H1 (cell line): ENCODE measurements around the gene TAF6. TPM values are rescaled to one million over a fixed set of nuclear protein-coding genes. Genes with fewer than 3 reads are reported as not detected.

Experiments used
- ATF2 ChIP-seq: IDR thresholded peaks from 2 replicates; pipeline ENCODE4 v1.6.1; 2012; ENCODE audit warnings: low read length, inconsistent platforms
- ATF3 ChIP-seq: IDR thresholded peaks from 2 replicates; pipeline ENCODE4 v1.6.1; 2011; ENCODE audit warnings: low read depth, mild to moderate bottlenecking, low read length; ENCODE audit not compliant: insufficient read depth
- EGR1 ChIP-seq: IDR thresholded peaks from 2 replicates; pipeline ENCODE4 v1.6.1; 2011; ENCODE audit warnings: low read depth, low read length, borderline replicate concordance
- EZH2 ChIP-seq: fragments of 200-600 bp; sonication (generic); IDR thresholded peaks from 2 replicates; pipeline ENCODE4 v1.7.1; 2012; ENCODE audit warnings: low read depth, mild to moderate bottlenecking, moderate library complexity, low read length, inconsistent platforms; ENCODE audit not compliant: severe bottlenecking
- SP4 ChIP-seq: IDR thresholded peaks from 2 replicates; pipeline ENCODE4 v1.6.1; 2012; ENCODE audit warnings: low read length, inconsistent platforms
- SUZ12 ChIP-seq: fragments of 200-600 bp; sonication (generic); IDR thresholded peaks from 2 replicates; pipeline ENCODE4 v1.6.1; 2012; ENCODE audit warnings: mild to moderate bottlenecking, inconsistent platforms, low read length, moderate library complexity, mixed read lengths
- TAF7 ChIP-seq: optimal IDR thresholded peaks from 2 replicates; pipeline ENCODE3; 2011; ENCODE audit warnings: low read depth, mild to moderate bottlenecking, inconsistent platforms, low read length, moderate library complexity, borderline replicate concordance
- TCF12 ChIP-seq: IDR thresholded peaks from 2 replicates; pipeline ENCODE4 v1.6.1; 2011; ENCODE audit warnings: low read depth, mild to moderate bottlenecking, low read length
- polyA plus RNA-seq, 7 experiments: library from polyadenylated mRNA; depleted of rRNA in 3 of 7; stranded (reverse) in 5 of 7; unstranded in 2 of 7; fragments of >200 nt in 5 of 7; fragments of 200-250 nt in 2 of 7; gene quantifications; 1 replicate in 5 of 7; 2 replicates in 1 of 7; 4 replicates in 1 of 7; pipeline versions ENCODE4 v1.2.1 to v1.2.3, GENCODE V29; 2011 to 2013; ENCODE audit warnings: missing spikeins in 2 of 7, mixed read lengths in 2 of 7
- total RNA-seq: library from RNA; stranded (reverse); fragmentation: NEBNext Ultra II Directional; extraction: Animal tissue kit (Norgen Biotek cat#: 25700); gene quantifications from 2 replicates; pipeline ENCODE4 v1.2.1, GENCODE V29; 2021

Gene TAF6
- total and polyA plus RNA-seq, 2 of the 8 experiments (the other 6 are each of a cell fraction or from before 2014, with no cell fraction given) = 66.7 to 101 TPM

GRCh38 chr7:100148559-100149328 lies 29.6 kb upstream of the TAF6 start, which contains the start of gene LAMTOR4 (continued):
- TF ChIP-seq ATF2 (no peak), EZH2 (no peak), SP4 (peak; percentile 94), TAF7 (no peak), EGR1 (no peak), TCF12 (no peak), SUZ12 (no peak), ATF3 (peak; percentile 32; the same call in 1 of the 2 replicates)
